Measurements from ENCODE around the gene ATP2B2. TPM values are rescaled to one million over a fixed set of nuclear protein-coding genes. Genes with fewer than 3 reads are reported as not detected.

The ATP2B2 gene
- total RNA-seq, 1 experiment from 2014 or later, result not detected

GRCh38 chr3:10317311-10317960 lies 187.9 kb downstream of the ATP2B2 start:
- no peak for TF ChIP-seq CTCF (IDR thresholded peaks at IDR 0.05; ENCODE audit: insufficient read depth in 1 of 2, low read depth in 1 of 2, low read length in 1 of 2, severe bottlenecking in 1 of 2, unreplicated experiment in 1 of 2)
- H3K4me1 ChIP-seq, result peaks cover 22% of the 10 kb centered on the region
- Mint-ChIP-seq H3K27me3 (ENCODE audit: insufficient read depth, unreplicated experiment) (no peaks in the 10 kb centered on the region), H3K9me3 (ENCODE audit: unreplicated experiment) (no peaks in the 10 kb centered on the region), H3K4me1 (ENCODE audit: low read depth, unreplicated experiment) (no peaks in the 10 kb centered on the region), H3K36me3 (ENCODE audit: insufficient read depth, unreplicated experiment) (peaks cover 72% of the 10 kb centered on the region), H3K27ac (ENCODE audit: unreplicated experiment) (no peak overlapping the region), H3K4me3 (ENCODE audit: unreplicated experiment) (no peak overlapping the region)
- no peak overlapping the region for H3K4me3 ChIP-seq (ENCODE audit: low read depth, low read length)
- no peaks in the 10 kb centered on the region for H3K9me3 ChIP-seq
- no TSS peak for BruUV-seq (replicated peaks)
- CTCF ChIA-PET, result no interaction called here
- peaks cover 7% of the 10 kb centered on the region for H3K36me3 ChIP-seq (ENCODE audit: control insufficient read depth, insufficient read depth, low read length)
- intact Hi-C loops (cut with micrococcal nuclease; ENCODE audit: unreplicated experiment), result no loop called here
- POLR2A ChIA-PET, result no interaction called here
- DNase-seq, result peak; percentile 29 to 51
- H3K27me3 ChIP-seq (replicated peaks; ENCODE audit: control insufficient read depth, insufficient read depth, low read length), result no peaks in the 10 kb centered on the region

- no peak overlapping the region for H3K4me3 ChIP-seq (ENCODE audit: low read depth, low read length)
- BruUV-seq (replicated peaks), result no TSS peak
- ChIA-PET CTCF (interaction anchor here (0.6 kb wide), 1 partner anchor 28 kb away, joined by 3 read pairs; no protein-coding TSS in a partner anchor), POLR2A (interaction anchor here (0.8 kb wide), 1 partner anchor 23 kb away, joined by 3 read pairs; the partner anchor contains the start of gene GHRL)
- Mint-ChIP-seq H3K36me3 (ENCODE audit: insufficient read depth, unreplicated experiment) (peaks cover 83% of the 10 kb centered on the region), H3K4me3 (ENCODE audit: unreplicated experiment) (no peak overlapping the region), H3K27me3 (ENCODE audit: insufficient read depth, unreplicated experiment) (no peaks in the 10 kb centered on the region), H3K4me1 (ENCODE audit: low read depth, unreplicated experiment) (no peaks in the 10 kb centered on the region), H3K27ac (ENCODE audit: unreplicated experiment) (no peak overlapping the region), H3K9me3 (ENCODE audit: unreplicated experiment) (no peaks in the 10 kb centered on the region)
- intact Hi-C loops (cut with micrococcal nuclease; ENCODE audit: unreplicated experiment), result no loop called here
- peaks cover 22% of the 10 kb centered on the region for H3K4me1 ChIP-seq
- H3K36me3 ChIP-seq (ENCODE audit: control insufficient read depth, insufficient read depth, low read length), result peaks cover 7% of the 10 kb centered on the region
- no peaks in the 10 kb centered on the region for H3K27me3 ChIP-seq (replicated peaks; ENCODE audit: control insufficient read depth, insufficient read depth, low read length)
- DNase-seq, result no peak
- H3K9me3 ChIP-seq, result no peaks in the 10 kb centered on the region
- no peak for TF ChIP-seq CTCF (IDR thresholded peaks at IDR 0.05; ENCODE audit: insufficient read depth in 1 of 2, low read depth in 1 of 2, low read length in 1 of 2, severe bottlenecking in 1 of 2, unreplicated experiment in 1 of 2)
Observed at GRCh38 chr3:10315771-10316344, 189.5 kb downstream of the ATP2B2 start.

- Mint-ChIP-seq H3K9me3 (ENCODE audit: unreplicated experiment) (no peaks in the 10 kb centered on the region), H3K36me3 (ENCODE audit: insufficient read depth, unreplicated experiment) (peaks cover 86% of the 10 kb centered on the region), H3K27me3 (ENCODE audit: insufficient read depth, unreplicated experiment) (no peaks in the 10 kb centered on the region), H3K4me3 (ENCODE audit: unreplicated experiment) (no peak overlapping the region), H3K27ac (ENCODE audit: unreplicated experiment) (no peak overlapping the region), H3K4me1 (ENCODE audit: low read depth, unreplicated experiment) (no peaks in the 10 kb centered on the region)
- H3K4me3 ChIP-seq (ENCODE audit: low read depth, low read length), result no peak overlapping the region
- ChIA-PET POLR2A (no interaction called here), CTCF (no interaction called here)
- no peaks in the 10 kb centered on the region for H3K9me3 ChIP-seq
- no TSS peak for BruUV-seq (replicated peaks)
- no peaks in the 10 kb centered on the region for H3K27me3 ChIP-seq (replicated peaks; ENCODE audit: control insufficient read depth, insufficient read depth, low read length)
- intact Hi-C loops (cut with micrococcal nuclease; ENCODE audit: unreplicated experiment), result no loop called here
- peaks cover 22% of the 10 kb centered on the region for H3K4me1 ChIP-seq
- DNase-seq, result no peak
- peaks cover 7% of the 10 kb centered on the region for H3K36me3 ChIP-seq (ENCODE audit: control insufficient read depth, insufficient read depth, low read length)
- no peak for TF ChIP-seq CTCF (IDR thresholded peaks at IDR 0.05; ENCODE audit: insufficient read depth in 1 of 2, low read depth in 1 of 2, low read length in 1 of 2, severe bottlenecking in 1 of 2, unreplicated experiment in 1 of 2)
Observed at GRCh38 chr3:10315101-10315500, 190.3 kb downstream of the ATP2B2 start.
